Spinal cord (tissue), 10 donors: ENCODE results near the gene COPS4. TPM values are rescaled to one million over a fixed set of nuclear protein-coding genes. Genes with fewer than 3 reads are reported as not detected.

ENCODE experiments used
- DNase-seq, 6 donors: peaks; one replicate each; pipeline versions ENCODE4 v3.0.0 to v3.0.0-alpha.2; 2013 to 2015; ENCODE audit warnings: low spot score in 6 of 6, low read depth in 4 of 6
- H3K27ac ChIP-seq: one replicate; pipeline ENCODE4 v1.5.1; 2013; ENCODE audit warnings: low read depth, low read length, control low read depth
- H3K27me3 ChIP-seq: one replicate; pipeline ENCODE4 v1.6.1; 2013; ENCODE audit warnings: low read length; ENCODE audit not compliant: control insufficient read depth, insufficient read depth
- H3K36me3 ChIP-seq: one replicate; pipeline ENCODE4 v1.6.1; 2013; ENCODE audit warnings: low read length; ENCODE audit not compliant: control insufficient read depth, insufficient read depth
- H3K4me1 ChIP-seq: one replicate; pipeline ENCODE4 v1.6.1; 2013; ENCODE audit warnings: low read length; ENCODE audit not compliant: control insufficient read depth, insufficient read depth
- H3K4me3 ChIP-seq: one replicate; pipeline ENCODE4 v1.5.1; 2013; ENCODE audit warnings: low read depth, low read length, control low read depth
- H3K9me3 ChIP-seq: one replicate; pipeline ENCODE4 v1.6.1; 2013; ENCODE audit warnings: low read length; ENCODE audit not compliant: control insufficient read depth, insufficient read depth
- WGBS: methylation state at CpG from one replicate; pipeline ENCODE4 v1.1.5; 2013; ENCODE audit warnings: missing lambda C conversion rate; ENCODE audit not compliant: insufficient coverage; 5-methylcytosine and 5-hydroxymethylcytosine counted together
- polyA plus RNA-seq, 2 donors: library from polyadenylated mRNA; unstranded; fragments of 120-200 nt; gene quantifications; one replicate each; pipeline ENCODE4 v1.2.1, GENCODE V29; 2013; ENCODE audit not compliant: insufficient read length in 2 of 2
- small RNA-seq: library from RNA; depleted of rRNA; stranded (forward); fragments of <200 nt; gene quantifications from one replicate; pipeline ENCODE3, GENCODE V24; 2014; ENCODE audit warnings: low replicate concordance
- total RNA-seq, 2 donors: library from RNA; depleted of rRNA in 1 of 2; stranded (reverse); fragments of 120-200 nt in 1 of 2; fragments of >200 nt in 1 of 2; gene quantifications; one replicate each; pipeline versions ENCODE4 v1.2.3 to v1.2.4, GENCODE V29; 2013 to 2014
- donor health status: healthy.

Gene COPS4
- total and polyA plus RNA-seq, 4 donors: 71.6 to 167 (median 76.6) TPM

DNA sequence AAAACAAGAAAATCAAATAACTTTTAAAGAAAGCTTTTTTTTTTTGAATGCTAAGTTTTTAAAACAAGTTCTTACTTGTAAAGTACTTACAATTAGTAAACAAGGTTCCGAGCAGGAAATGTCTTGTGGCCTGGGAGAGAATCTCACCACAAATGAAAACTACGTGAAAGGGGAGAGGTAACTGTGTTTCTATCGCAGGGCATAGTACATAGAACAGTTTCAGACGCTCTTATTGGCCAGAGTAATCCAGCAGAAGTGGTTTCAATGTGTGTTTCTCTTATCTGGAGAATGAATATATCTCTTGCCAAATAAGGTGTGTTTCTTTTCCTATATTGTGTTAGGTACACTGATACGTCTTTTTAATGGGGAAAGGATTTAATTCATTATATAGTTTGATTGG lies 79.6 kb downstream of the COPS4 start, which contains the start of gene PLAC8:
Gene PLAC8, minus strand, starts transcription at position 154 of the 400 bp plus-strand sequence. CDS start 6,808 bp downstream, outside the sequence.
- peaks cover 2% of the 10 kb centered on the region for H3K27me3 ChIP-seq
- H3K36me3 ChIP-seq: no peaks in the 10 kb centered on the region
- H3K4me3 ChIP-seq: no peak within 1 kb of the TSS
- H3K9me3 ChIP-seq: no peaks in the 10 kb centered on the region
- H3K27ac ChIP-seq: no peak within 1 kb of the TSS
- H3K4me1 ChIP-seq: peaks cover 4% of the 10 kb centered on the region
- 67% methylated on average over 1 of the region's 5 CpGs for WGBS
- no peak for DNase-seq

DNA sequence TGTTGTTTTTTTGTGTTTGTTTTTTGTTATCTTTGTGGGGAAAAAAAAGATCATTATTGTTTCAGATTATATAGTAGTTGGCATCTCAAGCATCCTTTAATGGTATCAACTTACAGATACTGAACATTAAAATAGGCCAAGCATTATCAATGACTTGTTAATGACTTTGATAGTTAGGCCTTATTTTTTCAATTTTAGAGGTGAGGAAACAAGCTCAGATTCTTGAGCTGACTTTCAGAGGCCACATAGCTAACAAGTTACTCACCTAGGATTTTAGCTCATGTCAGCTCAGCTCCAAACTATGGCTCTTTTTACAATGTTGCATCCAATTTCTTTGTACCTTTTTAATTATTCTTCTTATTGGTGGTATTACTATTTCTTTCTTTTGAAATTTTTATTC lies 80.0 kb downstream of the COPS4 start:
- peaks cover 4% of the 10 kb centered on the region for H3K4me1 ChIP-seq
- no peak for DNase-seq
- H3K27me3 ChIP-seq: no peaks in the 10 kb centered on the region
- H3K36me3 ChIP-seq: no peaks in the 10 kb centered on the region
- no peak overlapping the region for H3K27ac ChIP-seq
- H3K4me3 ChIP-seq: no peak overlapping the region
- H3K9me3 ChIP-seq: no peaks in the 10 kb centered on the region

DNA sequence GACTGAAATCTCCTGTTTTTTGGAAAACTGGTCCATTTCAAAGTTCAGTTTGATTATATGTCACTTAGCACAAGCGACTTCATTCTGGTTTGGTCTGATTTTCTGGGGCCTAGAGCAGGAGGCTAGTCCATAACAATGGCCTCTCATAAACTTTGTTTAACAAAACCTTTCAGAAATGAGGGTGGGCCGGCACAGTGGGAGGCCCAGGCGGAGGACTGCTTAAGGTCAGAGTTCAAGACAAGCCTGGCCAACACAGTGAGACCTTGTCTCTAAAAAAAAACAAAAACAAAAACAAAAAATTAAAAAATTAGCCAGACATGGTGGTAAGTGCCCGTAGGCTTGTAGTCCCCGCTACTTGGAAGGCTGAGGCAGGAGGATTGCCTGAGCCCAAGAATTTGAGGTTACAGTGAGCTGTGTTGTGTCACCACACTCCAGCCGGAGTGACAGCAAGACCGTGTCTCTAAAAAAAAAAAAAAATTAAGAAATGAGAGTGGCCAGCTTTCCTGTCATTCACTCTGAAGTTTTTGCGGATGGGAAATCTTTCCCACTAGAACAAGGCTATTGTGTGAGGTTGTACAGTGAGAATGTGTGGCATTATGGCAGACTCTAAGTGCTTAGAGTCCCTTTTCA lies 80.8 kb downstream of the COPS4 start:
- no peak overlapping the region for H3K27ac ChIP-seq
- no peak for DNase-seq
- H3K9me3 ChIP-seq: no peaks in the 10 kb centered on the region
- H3K27me3 ChIP-seq: no peaks in the 10 kb centered on the region
- WGBS: 100% methylated on average over 2 of the region's 8 CpGs
- H3K36me3 ChIP-seq: no peaks in the 10 kb centered on the region
- no peak overlapping the region for H3K4me3 ChIP-seq
- H3K4me1 ChIP-seq: no peaks in the 10 kb centered on the region

DNA sequence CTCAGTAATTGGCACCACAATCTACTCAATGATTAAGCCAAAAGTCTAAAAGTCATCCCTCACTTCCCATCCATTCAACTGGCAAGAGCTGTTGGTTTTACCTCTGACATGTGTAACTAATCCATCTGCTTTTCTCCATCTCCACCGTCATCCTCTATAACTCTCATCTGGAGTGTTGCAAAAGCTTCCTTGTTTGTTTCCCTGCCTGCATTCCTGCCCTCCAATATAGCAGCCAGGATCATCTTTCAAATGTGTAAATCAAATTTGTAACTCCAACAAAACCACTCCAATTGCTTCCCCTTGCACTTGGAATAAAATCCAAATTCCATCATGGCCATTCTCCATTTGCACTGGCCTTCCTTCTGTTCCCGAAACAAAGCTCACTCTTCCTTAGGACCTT lies 83.9 kb downstream of the COPS4 start:
- Histone ChIP-seq H3K9me3 (peaks cover 3% of the 10 kb centered on the region), H3K4me3 (no peak overlapping the region), H3K36me3 (no peaks in the 10 kb centered on the region), H3K27ac (no peak overlapping the region), H3K27me3 (no peaks in the 10 kb centered on the region), H3K4me1 (no peaks in the 10 kb centered on the region)
- WGBS: 75% methylated on average over 2 of the region's 2 CpGs
- no peak for DNase-seq

DNA sequence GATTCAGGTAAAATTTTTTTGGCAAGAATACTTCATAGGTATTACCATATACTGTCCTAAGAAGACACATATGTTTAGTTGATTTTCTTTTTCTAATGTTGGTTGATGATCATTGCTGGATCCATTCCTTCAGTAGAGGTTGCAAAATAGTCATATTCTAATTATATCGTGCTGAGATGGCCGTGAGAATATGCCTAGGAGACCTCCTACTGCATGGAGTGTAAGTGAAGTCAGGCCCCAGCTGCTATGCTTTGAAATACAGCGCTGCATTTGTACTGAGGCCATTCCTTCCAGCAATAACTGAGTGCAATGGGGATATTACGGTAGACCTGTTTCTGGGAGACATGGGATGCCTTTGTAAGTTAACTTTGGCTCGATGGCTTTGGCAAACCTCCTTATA lies 86.3 kb downstream of the COPS4 start:
- H3K9me3 ChIP-seq: peaks cover 3% of the 10 kb centered on the region
- H3K27me3 ChIP-seq: no peaks in the 10 kb centered on the region
- no peaks in the 10 kb centered on the region for H3K36me3 ChIP-seq
- DNase-seq: no peak
- H3K27ac ChIP-seq: no peak overlapping the region
- H3K4me1 ChIP-seq: no peaks in the 10 kb centered on the region
- no peak overlapping the region for H3K4me3 ChIP-seq
- 84% methylated on average over 4 of the region's 5 CpGs for WGBS

DNA sequence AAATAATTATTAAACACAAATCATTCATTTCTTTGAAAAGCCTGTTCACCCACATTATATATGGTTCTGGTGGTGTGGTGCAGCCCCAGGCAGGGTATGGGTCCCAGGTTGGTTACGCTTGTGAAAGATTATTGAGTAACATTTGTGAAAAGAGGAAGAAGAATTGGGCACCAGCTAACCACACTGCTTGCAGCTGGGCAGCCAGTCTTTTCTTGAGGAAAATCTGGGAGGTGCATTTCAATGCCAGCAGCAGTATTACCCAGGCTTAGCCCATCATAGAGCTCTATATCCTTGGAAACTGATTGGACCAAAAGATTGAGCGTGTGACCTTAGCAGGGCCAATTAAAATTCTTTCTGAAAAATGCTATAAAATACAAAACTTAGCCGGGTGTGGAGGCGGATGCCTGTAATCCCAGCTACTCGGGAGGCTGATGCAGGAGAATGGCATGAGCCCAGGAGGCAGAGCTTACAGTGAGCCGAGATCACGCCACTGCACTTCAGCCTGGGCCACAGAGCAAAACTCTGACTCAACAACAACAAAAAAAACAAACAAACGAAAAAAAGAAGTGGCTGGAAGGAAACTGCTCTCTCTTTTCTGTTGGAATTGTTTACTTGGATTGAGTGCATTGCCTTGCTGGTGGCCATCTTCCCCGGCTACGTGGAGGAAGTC lies 89.3 kb downstream of the COPS4 start:
- Histone ChIP-seq H3K36me3 (no peaks in the 10 kb centered on the region), H3K4me3 (no peak overlapping the region), H3K9me3 (peaks cover 5% of the 10 kb centered on the region), H3K4me1 (no peaks in the 10 kb centered on the region), H3K27me3 (no peaks in the 10 kb centered on the region), H3K27ac (no peak overlapping the region)
- no peak for DNase-seq
- WGBS: 95% methylated on average over 5 of the region's 10 CpGs

Small RNAs within 50 kb of the gene (small RNA-seq; reads per million reads assigned to genes)
- gene RNU6-615P: not detected

Other genes with a start within 250 kb of the COPS4 start
- 100 to 1,000 TPM; 180 to 297 TPM for gene SCD5, start 236.4 kb upstream of the COPS4 start, total RNA-seq
- 100 to 1,000 TPM; 419 to 506 TPM for gene SCD5, start 236.4 kb upstream of the COPS4 start, polyA plus RNA-seq
- 100 to 1,000 TPM; 161 to 177 TPM for gene SEC31A, start 144.0 kb upstream of the COPS4 start, total RNA-seq
- 100 to 1,000 TPM; 121 to 141 TPM for gene SEC31A, start 144.0 kb upstream of the COPS4 start, polyA plus RNA-seq
- gene THAP9, start 134.4 kb upstream of the COPS4 start, total RNA-seq: 10 to 100 TPM; 12.6 to 20.0 TPM
- 1 to 10 TPM; 6.9 to 8.3 TPM for gene THAP9, start 134.4 kb upstream of the COPS4 start, polyA plus RNA-seq
- 10 to 100 TPM; 20.1 to 25.7 TPM for gene LIN54, start 24.4 kb upstream of the COPS4 start, total RNA-seq
- gene LIN54, start 24.4 kb upstream of the COPS4 start, polyA plus RNA-seq: 10 to 100 TPM; 12.8 to 15.2 TPM
- 10 to 100 TPM in 1 of 2 donors, 1 to 10 TPM in 1; 1.1 to 14.7 TPM for gene PLAC8, start 79.5 kb downstream of the COPS4 start, total RNA-seq
- gene PLAC8, start 79.5 kb downstream of the COPS4 start, polyA plus RNA-seq: 1 to 10 TPM; 1.3 to 1.5 TPM
- 10 to 100 TPM; 14.1 to 18.8 TPM for gene COQ2, start 249.6 kb downstream of the COPS4 start, total RNA-seq
- 10 to 100 TPM; 19.7 to 25.2 TPM for gene COQ2, start 249.6 kb downstream of the COPS4 start, polyA plus RNA-seq